H9 (cell line): ENCODE results near the gene ACADM. TPM values are rescaled to one million over a fixed set of nuclear protein-coding genes. Genes with fewer than 3 reads are reported as not detected.

Experiments used
- DNase-seq: peaks from one replicate; pipeline ENCODE4 v3.0.0-alpha.2; 2017
- H2AFZ ChIP-seq: one replicate; pipeline ENCODE4 v1.6.1; 2013; ENCODE audit warnings: mild to moderate bottlenecking, low read length, control low read depth, moderate library complexity
- H2AK5ac ChIP-seq: 2 replicates; pipeline ENCODE4 v1.6.1; 2013; ENCODE audit warnings: low read length, control low read depth, mixed read lengths; ENCODE audit not compliant: insufficient read length
- H2BK120ac ChIP-seq: one replicate; pipeline ENCODE4 v1.6.1; 2013; ENCODE audit warnings: low read depth, mild to moderate bottlenecking, low read length, control low read depth, inconsistent platforms; ENCODE audit not compliant: poor library complexity, severe bottlenecking
- H2BK12ac ChIP-seq: 2 replicates; pipeline ENCODE4 v1.6.1; 2013; ENCODE audit warnings: low read length, control low read depth, mixed read lengths, low read depth; ENCODE audit not compliant: insufficient read length
- H2BK15ac ChIP-seq: 2 replicates; pipeline ENCODE4 v1.6.1; 2013; ENCODE audit warnings: low read depth, low read length, control low read depth
- H2BK20ac ChIP-seq: one replicate; pipeline ENCODE4 v1.6.1; 2013; ENCODE audit warnings: low read depth, mild to moderate bottlenecking, low read length, control low read depth, inconsistent platforms; ENCODE audit not compliant: poor library complexity, severe bottlenecking
- H2BK5ac ChIP-seq: 2 replicates; pipeline ENCODE4 v1.6.1; 2013; ENCODE audit warnings: low read length, control low read depth, mixed read lengths; ENCODE audit not compliant: insufficient read length
- H3K14ac ChIP-seq: 2 replicates; pipeline ENCODE4 v1.6.1; 2013; ENCODE audit warnings: low read length, control low read depth; ENCODE audit not compliant: insufficient read depth
- H3K18ac ChIP-seq: 2 replicates; pipeline ENCODE4 v1.6.1; 2013; ENCODE audit warnings: low read depth, mild to moderate bottlenecking, mixed read lengths, low read length, control low read depth; ENCODE audit not compliant: insufficient read length
- H3K23ac ChIP-seq: 2 replicates; pipeline ENCODE4 v1.6.1; 2013; ENCODE audit warnings: low read length, control low read depth, mixed read lengths, low read depth; ENCODE audit not compliant: insufficient read length
- H3K23me2 ChIP-seq: 2 replicates; pipeline ENCODE4 v1.6.1; 2013; ENCODE audit warnings: low read depth, mild to moderate bottlenecking, mixed read lengths, low read length, control low read depth; ENCODE audit not compliant: insufficient read length, poor library complexity, severe bottlenecking
- H3K27ac ChIP-seq: 2 replicates; pipeline ENCODE4 v1.5.1; 2013; ENCODE audit warnings: low read length, control low read depth, mixed read lengths, low read depth; ENCODE audit not compliant: insufficient read length
- H3K27me3 ChIP-seq: 2 replicates; pipeline ENCODE4 v1.6.1; 2013; ENCODE audit warnings: low read length, control low read depth, inconsistent platforms; ENCODE audit not compliant: insufficient read depth
- H3K4ac ChIP-seq: 2 replicates; pipeline ENCODE4 v1.6.1; 2013; ENCODE audit warnings: low read depth, mild to moderate bottlenecking, control low read depth, inconsistent platforms, low read length, moderate library complexity
- H3K4me1 ChIP-seq: 2 replicates; pipeline ENCODE4 v1.6.1; 2013; ENCODE audit warnings: low read length, control low read depth, inconsistent platforms; ENCODE audit not compliant: insufficient read depth
- H3K4me2 ChIP-seq: 2 replicates; pipeline ENCODE4 v1.6.1; 2013; ENCODE audit warnings: low read length, control low read depth, mixed read lengths; ENCODE audit not compliant: insufficient read length, insufficient read depth
- H3K56ac ChIP-seq: 2 replicates; pipeline ENCODE4 v1.6.1; 2013; ENCODE audit warnings: low read depth, mild to moderate bottlenecking, mixed read lengths, low read length, control low read depth; ENCODE audit not compliant: insufficient read length
- H3K79me1 ChIP-seq: 2 replicates; pipeline ENCODE4 v1.6.1; 2013; ENCODE audit warnings: low read depth, mild to moderate bottlenecking, moderate library complexity, low read length, control low read depth, inconsistent platforms; ENCODE audit not compliant: insufficient read depth, poor library complexity, severe bottlenecking
- H3K79me2 ChIP-seq: 2 replicates; pipeline ENCODE4 v1.6.1; 2013; ENCODE audit warnings: low read length, control low read depth, inconsistent platforms; ENCODE audit not compliant: insufficient read depth
- H3K9ac ChIP-seq: 2 replicates; pipeline ENCODE4 v1.6.1; 2013; ENCODE audit warnings: low read length, control low read depth, mixed read lengths; ENCODE audit not compliant: insufficient read length; ENCODE audit errors: extremely low read depth
- H3K9me3 ChIP-seq: one replicate; pipeline ENCODE4 v1.6.1; 2013; ENCODE audit warnings: low read depth, low read length, inconsistent platforms; ENCODE audit not compliant: control insufficient read depth
- H3T11ph ChIP-seq: one replicate; pipeline ENCODE4 v1.6.1; 2013; ENCODE audit warnings: mild to moderate bottlenecking, low read length, control low read depth, inconsistent platforms
- H4K20me1 ChIP-seq: one replicate; pipeline ENCODE4 v1.6.1; 2013; ENCODE audit not compliant: control insufficient read depth, insufficient read length, insufficient read depth
- H4K5ac ChIP-seq: 2 replicates; pipeline ENCODE4 v1.6.1; 2013; ENCODE audit warnings: low read depth, mild to moderate bottlenecking, mixed read lengths, low read length, control low read depth; ENCODE audit not compliant: insufficient read length
- H4K8ac ChIP-seq: replicated peaks from 2 replicates; pipeline ENCODE4 v1.6.1; 2013; ENCODE audit warnings: low read length, control low read depth, mixed read lengths, low read depth; ENCODE audit not compliant: insufficient read length
- H4K91ac ChIP-seq: 2 replicates; pipeline ENCODE4 v1.6.1; 2013; ENCODE audit warnings: low read depth, mild to moderate bottlenecking, moderate library complexity, mixed read lengths, low read length, control low read depth; ENCODE audit not compliant: insufficient read length
- H3K27ac Mint-ChIP-seq, 3 experiments: 2 replicates in 2 of 3; 3 replicates in 1 of 3; pipeline ENCODE4 v1.8.0; 2020 to 2021; ENCODE audit warnings: mixed read lengths in 3 of 3, mild to moderate bottlenecking in 1 of 3, moderate library complexity in 1 of 3
- H3K27me3 Mint-ChIP-seq: 2 replicates; pipeline ENCODE4 v1.8.0; 2021; ENCODE audit warnings: low read depth, mild to moderate bottlenecking, moderate library complexity, mixed read lengths
- H3K36me3 Mint-ChIP-seq, 3 experiments: 2 replicates in 2 of 3; 3 replicates in 1 of 3; pipeline ENCODE4 v1.8.0; 2020 to 2021; ENCODE audit warnings: low read depth in 3 of 3, mixed read lengths in 3 of 3; ENCODE audit not compliant: insufficient read depth in 1 of 3
- H3K4me1 Mint-ChIP-seq, 2 experiments: 2 replicates each; pipeline ENCODE4 v1.8.0; 2020; ENCODE audit warnings: mixed read lengths in 2 of 2
- H3K4me3 Mint-ChIP-seq, 2 experiments: 2 replicates in 1 of 2; 3 replicates in 1 of 2; pipeline ENCODE4 v1.8.0; 2020 to 2021; ENCODE audit warnings: mild to moderate bottlenecking in 2 of 2, mixed read lengths in 2 of 2, moderate library complexity in 1 of 2
- H3K9me3 Mint-ChIP-seq, 2 experiments: 2 replicates in 1 of 2; 3 replicates in 1 of 2; pipeline ENCODE4 v1.8.0; 2020; ENCODE audit warnings: mild to moderate bottlenecking in 2 of 2, mixed read lengths in 2 of 2, moderate library complexity in 1 of 2
- WGBS: extraction: QIAGEN DNeasy Blood & Tissue Kit; methylation state at CpG from one replicate; pipeline ENCODE4 v1.1.7; 2013; ENCODE audit warnings: missing lambda C conversion rate, low lambda C conversion rate, mixed read lengths; ENCODE audit not compliant: insufficient read length; ENCODE audit errors: extremely low coverage; 5-methylcytosine and 5-hydroxymethylcytosine counted together
- total RNA-seq: library from RNA; stranded (reverse); gene quantifications from 2 replicates; pipeline ENCODE4 v1.2.1, GENCODE V29; 2021
- TF ChIP-seq, protein P1 (sequence below): fragments of 200-600 bp; sonication (generic); conservative IDR thresholded peaks from 3 replicates; pipeline ENCODE4 v1.8.0; 2021; ENCODE audit warnings: antibody characterized with exemption, mild to moderate bottlenecking

ACADM gene
- total RNA-seq, 1 experiment from 2014 or later, result 51.3 TPM

- Histone ChIP-seq H3K56ac (no peak overlapping the region), H2BK5ac (no peak overlapping the region), H2BK15ac (no peak overlapping the region), H4K8ac (no peak overlapping the region), H3K4me2 (peak overlapping the region; percentile 83), H3K27ac (no peak overlapping the region), H3K79me2 (peaks cover 2% of the 10 kb centered on the region; the same call in 1 of the 2 replicates), H3K23ac (no peak overlapping the region), H2BK12ac (no peak overlapping the region), H2BK120ac (no peak overlapping the region), H2AFZ (no peak overlapping the region), H4K91ac (no peak overlapping the region), H3K27me3 (no peaks in the 10 kb centered on the region), H2BK20ac (no peak overlapping the region), H3K4ac (no peak overlapping the region), H3K14ac (no peak overlapping the region), H3K9me3 (no peaks in the 10 kb centered on the region), H3K23me2 (peaks cover 7% of the 10 kb centered on the region), H3K9ac (no peak overlapping the region), H2AK5ac (no peak overlapping the region), H3T11ph (no peak overlapping the region), H4K20me1 (no peaks in the 10 kb centered on the region), H4K5ac (no peak overlapping the region), H3K79me1 (peaks cover 2% of the 10 kb centered on the region), H3K18ac (no peak overlapping the region), H3K4me1 (peaks cover 2% of the 10 kb centered on the region; the same call in 1 of the 2 replicates)
- Mint-ChIP-seq H3K4me1 (peaks cover 50 to 51% of the 10 kb centered on the region in 2 experiments), H3K27ac (no peak overlapping the region), H3K9me3 (peaks cover 0 to 5% of the 10 kb centered on the region in 2 experiments; a peak in 2 of 5 replicates), H3K36me3 (peaks cover 0 to 8% (median 6%) of the 10 kb centered on the region in 3 experiments; a peak in 4 of 7 replicates), H3K27me3 (peaks cover 4% of the 10 kb centered on the region), H3K4me3 (peak overlapping the region in 1 of 2 experiments; percentile 98; a peak in 2 of 5 replicates)
- TF ChIP-seq, protein P1, sequence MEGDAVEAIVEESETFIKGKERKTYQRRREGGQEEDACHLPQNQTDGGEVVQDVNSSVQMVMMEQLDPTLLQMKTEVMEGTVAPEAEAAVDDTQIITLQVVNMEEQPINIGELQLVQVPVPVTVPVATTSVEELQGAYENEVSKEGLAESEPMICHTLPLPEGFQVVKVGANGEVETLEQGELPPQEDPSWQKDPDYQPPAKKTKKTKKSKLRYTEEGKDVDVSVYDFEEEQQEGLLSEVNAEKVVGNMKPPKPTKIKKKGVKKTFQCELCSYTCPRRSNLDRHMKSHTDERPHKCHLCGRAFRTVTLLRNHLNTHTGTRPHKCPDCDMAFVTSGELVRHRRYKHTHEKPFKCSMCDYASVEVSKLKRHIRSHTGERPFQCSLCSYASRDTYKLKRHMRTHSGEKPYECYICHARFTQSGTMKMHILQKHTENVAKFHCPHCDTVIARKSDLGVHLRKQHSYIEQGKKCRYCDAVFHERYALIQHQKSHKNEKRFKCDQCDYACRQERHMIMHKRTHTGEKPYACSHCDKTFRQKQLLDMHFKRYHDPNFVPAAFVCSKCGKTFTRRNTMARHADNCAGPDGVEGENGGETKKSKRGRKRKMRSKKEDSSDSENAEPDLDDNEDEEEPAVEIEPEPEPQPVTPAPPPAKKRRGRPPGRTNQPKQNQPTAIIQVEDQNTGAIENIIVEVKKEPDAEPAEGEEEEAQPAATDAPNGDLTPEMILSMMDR, result no peak
- WGBS, result no CpG with 5 or more reads among the region's 9 CpGs
- DNase-seq, result no peak
Measured at GRCh38 chr1:75722966-75723365, 1.5 kb upstream of the ACADM start.
